ENCODE data around the gene RPRML. TPM values are rescaled to one million over a fixed set of nuclear protein-coding genes. Genes with fewer than 3 reads are reported as not detected.

Gene RPRML

GRCh38 chr17:46942441-46943217 is 36.4 kb downstream of the RPRML start:
- H3K4me1 ChIP-seq (ENCODE audit: control insufficient read depth, insufficient read depth, low read length), result peaks cover 12% of the 10 kb centered on the region
- peaks cover 34% of the 10 kb centered on the region for H3K36me3 ChIP-seq (ENCODE audit: insufficient read depth, low read length)
- H3K4me2 ChIP-seq (ENCODE audit: low read length), result no peak overlapping the region
- no peak overlapping the region for H3K4me3 ChIP-seq (ENCODE audit: low read length)
- no peak overlapping the region for H3K9ac ChIP-seq (ENCODE audit: low read depth, low read length)
- no peaks in the 10 kb centered on the region for H3K9me3 ChIP-seq (replicated peaks; ENCODE audit: low read length)
- H3K27me3 ChIP-seq (ENCODE audit: control insufficient read depth, insufficient read depth, low read length), result peaks cover 28% of the 10 kb centered on the region

DNA sequence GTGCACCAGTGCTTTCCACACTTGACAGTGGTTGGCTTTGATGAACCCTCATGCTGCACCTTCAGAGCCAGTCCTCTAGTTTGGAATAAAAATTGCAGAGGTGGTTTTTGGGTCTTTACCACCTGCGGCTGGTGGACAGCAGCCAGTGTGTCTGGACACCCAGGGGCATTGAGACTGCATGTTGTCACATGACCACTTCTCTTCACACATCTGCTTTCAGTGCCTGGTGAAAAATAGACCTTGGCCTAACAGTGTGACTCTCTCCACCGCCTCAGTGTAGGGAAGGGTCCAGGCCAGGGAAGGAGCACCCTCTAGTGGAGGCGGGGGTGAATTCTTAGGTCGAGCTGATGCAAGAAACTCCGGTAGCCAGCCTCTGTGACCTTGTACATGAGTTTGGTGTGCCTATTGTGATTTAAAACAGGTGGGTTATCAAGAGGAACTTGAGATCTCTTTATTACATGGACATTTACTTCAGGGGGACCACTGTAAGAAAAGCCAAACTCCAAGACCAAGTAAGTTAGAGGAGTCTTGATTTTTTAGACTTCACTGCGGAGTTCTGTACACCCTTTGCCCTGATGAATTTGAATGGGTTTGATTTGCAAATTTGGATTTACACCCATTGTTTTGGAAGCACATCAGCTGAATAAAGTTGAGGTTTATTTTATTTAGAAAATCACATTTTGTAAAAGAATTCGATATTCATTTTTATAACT is 38.2 kb downstream of the RPRML start:
- peaks cover 48% of the 10 kb centered on the region for H3K36me3 ChIP-seq (ENCODE audit: insufficient read depth, low read length)
- H3K4me1 ChIP-seq (ENCODE audit: control insufficient read depth, insufficient read depth, low read length), result peaks cover 12% of the 10 kb centered on the region
- H3K4me2 ChIP-seq (ENCODE audit: low read length), result no peak overlapping the region
- no peak overlapping the region for H3K9ac ChIP-seq (ENCODE audit: low read depth, low read length)
- H3K4me3 ChIP-seq (ENCODE audit: low read length), result no peak overlapping the region
- H3K9me3 ChIP-seq (replicated peaks; ENCODE audit: low read length), result no peaks in the 10 kb centered on the region
- H3K27me3 ChIP-seq (ENCODE audit: control insufficient read depth, insufficient read depth, low read length), result peaks cover 20% of the 10 kb centered on the region

DNA sequence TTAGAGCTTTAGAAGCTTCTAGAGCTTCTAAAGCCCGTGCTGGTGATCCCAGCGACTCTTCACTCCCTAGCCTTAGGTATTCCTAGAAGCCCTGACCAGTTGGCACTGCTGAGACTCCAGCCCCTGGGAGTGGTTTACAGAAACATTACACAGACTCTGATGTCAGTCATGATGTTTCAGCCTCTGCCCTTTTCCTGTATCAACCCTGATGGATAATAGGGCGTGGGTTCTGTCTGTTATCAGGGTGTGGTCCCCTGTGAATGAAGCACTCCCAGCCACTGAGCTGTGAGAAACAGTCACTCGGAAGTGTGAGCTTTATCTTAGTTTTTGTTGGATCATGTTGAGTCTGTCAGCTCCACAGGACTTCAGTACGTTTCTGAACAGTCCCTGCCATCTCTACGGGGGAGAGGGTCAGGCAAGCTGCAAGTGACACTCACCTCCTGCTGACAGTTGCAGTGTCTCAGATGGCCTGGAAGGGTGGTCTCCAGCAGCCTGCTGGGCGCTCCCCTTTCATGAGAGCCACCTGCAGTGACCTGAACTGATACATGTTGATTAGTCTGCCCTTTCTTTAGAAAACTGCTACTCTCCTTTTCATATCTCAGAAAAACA is 43.3 kb downstream of the RPRML start:
- Histone ChIP-seq H3K4me1 (ENCODE audit: control insufficient read depth, insufficient read depth, low read length) (no peaks in the 10 kb centered on the region), H3K4me2 (ENCODE audit: low read length) (no peak overlapping the region), H3K27me3 (ENCODE audit: control insufficient read depth, insufficient read depth, low read length) (no peaks in the 10 kb centered on the region), H3K36me3 (ENCODE audit: insufficient read depth, low read length) (peaks cover 95% of the 10 kb centered on the region), H3K4me3 (ENCODE audit: low read length) (no peak overlapping the region), H3K9ac (ENCODE audit: low read depth, low read length) (no peak overlapping the region), H3K9me3 (replicated peaks; ENCODE audit: low read length) (no peaks in the 10 kb centered on the region)

DNA sequence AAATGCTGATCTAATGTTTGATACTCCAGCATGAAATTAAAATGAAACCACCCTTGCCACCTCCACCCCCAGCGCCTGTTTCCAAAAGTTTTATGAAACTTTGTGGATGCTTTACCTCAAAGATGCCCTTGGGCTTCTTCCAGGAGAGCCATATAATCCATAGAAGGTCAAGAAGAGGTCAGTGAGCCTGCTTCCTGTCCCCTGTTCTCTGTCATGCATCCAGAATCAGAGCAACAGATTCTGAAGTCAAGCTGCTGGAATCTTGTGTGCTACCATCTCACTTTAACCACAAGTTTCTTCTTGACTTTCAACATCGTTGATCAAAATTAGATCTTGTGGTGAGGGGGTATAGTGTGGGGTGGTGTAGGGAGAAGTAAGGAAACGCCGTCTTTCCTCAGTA is 47.5 kb downstream of the RPRML start:
- Histone ChIP-seq H3K9me3 (replicated peaks; ENCODE audit: low read length) (no peaks in the 10 kb centered on the region), H3K36me3 (ENCODE audit: insufficient read depth, low read length) (peaks cover 72% of the 10 kb centered on the region), H3K27me3 (ENCODE audit: control insufficient read depth, insufficient read depth, low read length) (no peaks in the 10 kb centered on the region), H3K4me1 (ENCODE audit: control insufficient read depth, insufficient read depth, low read length) (no peaks in the 10 kb centered on the region), H3K4me3 (ENCODE audit: low read length) (no peak overlapping the region), H3K9ac (ENCODE audit: low read depth, low read length) (no peak overlapping the region), H3K4me2 (ENCODE audit: low read length) (no peak overlapping the region)

DNA sequence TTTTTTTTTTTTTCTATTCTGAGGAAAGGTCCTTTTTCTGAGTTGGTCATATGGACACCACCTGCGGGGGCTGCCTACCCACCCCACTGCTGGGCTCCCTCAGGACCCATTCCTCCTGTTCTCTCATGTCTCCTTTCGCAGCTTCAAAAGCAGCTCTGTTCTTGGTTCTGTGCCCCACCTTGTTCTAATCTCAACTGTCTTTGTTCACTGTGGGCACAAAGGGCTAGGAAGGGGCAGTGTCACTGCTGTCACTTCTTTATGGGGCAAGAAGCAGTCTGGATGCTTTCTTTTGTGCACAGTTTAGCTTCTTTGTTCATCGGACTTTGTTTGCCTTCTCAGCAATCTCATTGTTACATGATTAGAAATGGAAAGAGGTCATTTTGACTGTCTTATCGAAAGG is 49.0 kb downstream of the RPRML start:
- Histone ChIP-seq H3K9me3 (replicated peaks; ENCODE audit: low read length) (no peaks in the 10 kb centered on the region), H3K27me3 (ENCODE audit: control insufficient read depth, insufficient read depth, low read length) (no peaks in the 10 kb centered on the region), H3K4me1 (ENCODE audit: control insufficient read depth, insufficient read depth, low read length) (peaks cover 2% of the 10 kb centered on the region), H3K36me3 (ENCODE audit: insufficient read depth, low read length) (peaks cover 57% of the 10 kb centered on the region), H3K9ac (ENCODE audit: low read depth, low read length) (no peak overlapping the region), H3K4me3 (ENCODE audit: low read length) (no peak overlapping the region), H3K4me2 (ENCODE audit: low read length) (no peak overlapping the region)

DNA sequence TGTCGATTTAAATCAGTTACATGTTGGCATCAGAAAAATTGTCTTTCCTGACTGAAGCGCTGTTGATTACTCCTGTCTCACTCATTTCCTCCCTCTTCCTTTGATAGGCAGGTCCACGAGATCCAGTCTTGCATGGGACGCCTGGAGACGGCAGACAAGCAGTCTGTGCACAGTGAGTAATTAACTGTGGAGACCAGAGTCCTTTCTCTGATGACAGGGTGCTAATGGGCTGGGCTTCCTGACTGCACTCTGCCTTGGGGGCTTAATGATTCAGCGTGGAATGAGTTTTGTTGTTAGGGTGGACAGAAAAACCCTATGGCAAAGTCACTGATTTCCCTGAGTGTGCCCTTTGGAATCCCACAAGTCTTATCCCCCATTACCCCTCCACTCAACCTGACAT is 49.6 kb downstream of the RPRML start:
- Histone ChIP-seq H3K36me3 (ENCODE audit: insufficient read depth, low read length) (peaks cover 51% of the 10 kb centered on the region), H3K9ac (ENCODE audit: low read depth, low read length) (no peak overlapping the region), H3K4me3 (ENCODE audit: low read length) (no peak overlapping the region), H3K9me3 (replicated peaks; ENCODE audit: low read length) (no peaks in the 10 kb centered on the region), H3K4me1 (ENCODE audit: control insufficient read depth, insufficient read depth, low read length) (peaks cover 8% of the 10 kb centered on the region), H3K4me2 (ENCODE audit: low read length) (no peak overlapping the region), H3K27me3 (ENCODE audit: control insufficient read depth, insufficient read depth, low read length) (no peaks in the 10 kb centered on the region)

- Histone ChIP-seq H3K4me3 (ENCODE audit: low read length) (no peak overlapping the region), H3K9me3 (replicated peaks; ENCODE audit: low read length) (no peaks in the 10 kb centered on the region), H3K36me3 (ENCODE audit: insufficient read depth, low read length) (peaks cover 43% of the 10 kb centered on the region), H3K27me3 (ENCODE audit: control insufficient read depth, insufficient read depth, low read length) (no peaks in the 10 kb centered on the region), H3K4me1 (ENCODE audit: control insufficient read depth, insufficient read depth, low read length) (peaks cover 14% of the 10 kb centered on the region), H3K4me2 (ENCODE audit: low read length) (no peak overlapping the region), H3K9ac (ENCODE audit: low read depth, low read length) (no peak overlapping the region)
Measured at GRCh38 chr17:46928467-46929261, 50.4 kb downstream of the RPRML start.

Small RNA genes lying within 50 kb of the gene (small RNA-seq; reads per million reads assigned to genes)
- gene MIR5089, result not detected
